GM12872 (cell line): ENCODE measurements around the gene DST.

Experiments
- TF ChIP-seq, protein P1 (sequence below): IDR thresholded peaks from 3 replicates; pipeline ENCODE4 v1.5.1; 2011; ENCODE audit warnings: low read depth, mild to moderate bottlenecking, low read length, moderate library complexity; ENCODE audit not compliant: insufficient read depth

Gene DST

GRCh38 chr6:56517155-56517745 lies 125.4 kb downstream of the DST start:
- TF ChIP-seq, protein P1, sequence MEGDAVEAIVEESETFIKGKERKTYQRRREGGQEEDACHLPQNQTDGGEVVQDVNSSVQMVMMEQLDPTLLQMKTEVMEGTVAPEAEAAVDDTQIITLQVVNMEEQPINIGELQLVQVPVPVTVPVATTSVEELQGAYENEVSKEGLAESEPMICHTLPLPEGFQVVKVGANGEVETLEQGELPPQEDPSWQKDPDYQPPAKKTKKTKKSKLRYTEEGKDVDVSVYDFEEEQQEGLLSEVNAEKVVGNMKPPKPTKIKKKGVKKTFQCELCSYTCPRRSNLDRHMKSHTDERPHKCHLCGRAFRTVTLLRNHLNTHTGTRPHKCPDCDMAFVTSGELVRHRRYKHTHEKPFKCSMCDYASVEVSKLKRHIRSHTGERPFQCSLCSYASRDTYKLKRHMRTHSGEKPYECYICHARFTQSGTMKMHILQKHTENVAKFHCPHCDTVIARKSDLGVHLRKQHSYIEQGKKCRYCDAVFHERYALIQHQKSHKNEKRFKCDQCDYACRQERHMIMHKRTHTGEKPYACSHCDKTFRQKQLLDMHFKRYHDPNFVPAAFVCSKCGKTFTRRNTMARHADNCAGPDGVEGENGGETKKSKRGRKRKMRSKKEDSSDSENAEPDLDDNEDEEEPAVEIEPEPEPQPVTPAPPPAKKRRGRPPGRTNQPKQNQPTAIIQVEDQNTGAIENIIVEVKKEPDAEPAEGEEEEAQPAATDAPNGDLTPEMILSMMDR: no peak

- TF ChIP-seq, protein P1: no peak
Observed at GRCh38 chr6:56516003-56516402, 126.7 kb downstream of the DST start.

DNA sequence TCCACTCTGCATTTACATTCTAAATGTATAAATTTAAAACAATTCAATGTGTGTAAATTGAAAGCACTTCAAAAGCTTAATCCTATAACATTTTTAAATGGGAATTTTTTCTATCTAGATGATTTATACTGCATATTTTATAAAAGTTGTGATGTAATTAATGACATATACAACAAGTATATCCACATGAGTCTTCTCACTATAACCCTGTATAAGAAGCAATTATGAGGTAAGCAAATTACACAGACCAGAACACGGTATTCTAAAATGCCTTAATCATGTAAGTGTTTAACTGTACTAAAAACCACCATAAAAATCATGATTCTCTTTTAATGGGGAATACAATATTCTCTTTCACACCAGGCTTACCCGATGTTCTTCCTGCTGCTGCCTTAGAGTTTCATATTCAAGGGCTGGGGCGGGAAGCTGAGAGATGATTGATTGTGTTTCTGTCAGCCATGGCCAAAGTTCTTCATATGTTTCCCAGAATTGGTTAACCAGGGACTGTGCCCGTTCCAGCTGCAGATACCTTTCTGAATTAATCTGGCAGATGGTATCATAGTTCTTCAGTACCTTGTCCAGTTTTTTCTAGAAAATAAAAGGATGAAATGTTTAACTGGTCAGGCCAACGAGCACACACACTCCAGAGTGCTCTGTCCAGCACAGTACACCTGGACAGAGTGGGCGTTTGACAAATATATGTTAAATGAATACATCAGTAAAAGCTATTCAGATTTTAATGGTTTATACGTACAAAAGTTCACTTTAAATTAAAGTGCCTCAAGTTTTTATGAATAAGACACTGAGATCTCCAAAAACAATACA lies 127.4 kb downstream of the DST start:
- TF ChIP-seq, protein P1: no peak

DNA sequence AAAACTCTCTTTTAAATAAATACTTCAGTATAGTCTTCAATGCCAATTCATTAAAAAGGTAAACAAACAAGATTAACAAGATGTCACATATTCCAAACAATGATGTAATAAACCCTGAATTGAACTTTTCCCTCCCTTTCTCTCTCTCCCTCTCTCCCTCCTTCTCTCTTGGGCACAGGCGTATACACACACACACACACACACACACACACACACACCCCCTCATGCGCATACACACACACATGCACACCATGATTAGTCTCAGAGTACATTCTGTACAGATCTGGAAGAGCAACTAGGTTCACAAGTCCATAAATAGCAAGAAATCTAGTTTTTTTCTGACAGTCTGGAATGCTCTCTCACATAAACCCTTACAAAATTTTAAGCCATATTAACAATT lies 128.3 kb downstream of the DST start:
- TF ChIP-seq, protein P1: no peak

- TF ChIP-seq, protein P1: no peak
Observed at GRCh38 chr6:56513631-56514030, 129.1 kb downstream of the DST start.

DNA sequence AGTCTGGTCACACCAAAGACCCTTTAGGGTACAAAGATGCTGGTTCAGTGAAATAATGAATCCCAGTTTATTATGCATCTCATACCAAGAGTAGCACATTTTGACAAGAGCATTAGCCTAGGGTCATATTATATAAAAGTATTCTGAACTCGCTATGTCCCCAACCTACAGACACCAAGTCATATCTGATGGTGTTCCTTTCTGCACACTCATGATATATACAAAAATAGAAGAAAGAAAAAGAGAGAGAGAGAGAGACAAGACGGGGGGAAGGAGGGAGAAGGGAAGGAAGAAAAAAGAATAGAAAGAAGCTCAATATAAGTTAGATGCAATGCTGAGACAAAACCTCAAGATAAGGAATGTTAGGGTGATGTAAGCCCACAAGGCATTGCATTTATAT lies 131.1 kb downstream of the DST start:
- TF ChIP-seq, protein P1: no peak

GRCh38 chr6:56510984-56511531 lies 131.6 kb downstream of the DST start:
- TF ChIP-seq, protein P1: no peak
